ENCODE data around the gene DIP2A.
"Not testable (repeated sequence)": the region's sequence is repeated elsewhere in the genome, so short reads cannot be mapped to it uniquely, and the experiment has no call there.

DIP2A gene

GRCh38 chr21:46448108-46448507 lies 10.6 kb upstream of the DIP2A start:
- DNase-seq (ENCODE audit: low read depth), result no peak

- DNase-seq (ENCODE audit: low read depth), result not testable (repeated sequence)
These were observed 9.8 kb upstream of the DIP2A start for GRCh38 chr21:46448855-46449254.

- no peak for DNase-seq (ENCODE audit: low read depth)
These were observed 6.0 kb upstream of the DIP2A start for GRCh38 chr21:46452710-46453109.

GRCh38 chr21:46454142-46454541 lies 4.5 kb upstream of the DIP2A start:
- no peak for DNase-seq (ENCODE audit: low read depth)

GRCh38 chr21:46454634-46455390 lies 3.9 kb upstream of the DIP2A start:
- DNase-seq (ENCODE audit: low read depth), result no peak

GRCh38 chr21:46455575-46456385 lies 2.9 kb upstream of the DIP2A start:
- no peak for DNase-seq (ENCODE audit: low read depth)

- no peak for DNase-seq (ENCODE audit: low read depth)
These were observed 1.9 kb upstream of the DIP2A start for GRCh38 chr21:46456750-46457149.

GRCh38 chr21:46457801-46458314 lies 833 bp upstream of the DIP2A start:
- peak; percentile 31 for DNase-seq (ENCODE audit: low read depth)

- DNase-seq (ENCODE audit: low read depth), result no peak
These were observed 299 bp downstream of the DIP2A start for GRCh38 chr21:46459024-46459355.

- DNase-seq (ENCODE audit: low read depth), result no peak
These were observed 843 bp downstream of the DIP2A start for GRCh38 chr21:46459356-46460112.

- no peak for DNase-seq (ENCODE audit: low read depth)
These were observed 3.2 kb downstream of the DIP2A start for GRCh38 chr21:46461909-46462308.

- DNase-seq (ENCODE audit: low read depth), result not testable (repeated sequence)
These were observed 6.5 kb downstream of the DIP2A start for GRCh38 chr21:46465153-46465552.

GRCh38 chr21:46465651-46466050 lies 7.0 kb downstream of the DIP2A start:
- no peak for DNase-seq (ENCODE audit: low read depth)

- DNase-seq (ENCODE audit: low read depth), result no peak
These were observed 9.6 kb downstream of the DIP2A start for GRCh38 chr21:46468108-46468774.

- no peak for DNase-seq (ENCODE audit: low read depth)
These were observed 10.6 kb downstream of the DIP2A start for GRCh38 chr21:46469275-46469674.

GRCh38 chr21:46471514-46471913 lies 12.8 kb downstream of the DIP2A start:
- no peak for DNase-seq (ENCODE audit: low read depth)

GRCh38 chr21:46472246-46472645 lies 13.6 kb downstream of the DIP2A start:
- no peak for DNase-seq (ENCODE audit: low read depth)

GRCh38 chr21:46474382-46474781 lies 15.7 kb downstream of the DIP2A start:
- DNase-seq (ENCODE audit: low read depth), result no peak

- no peak for DNase-seq (ENCODE audit: low read depth)
These were observed 16.6 kb downstream of the DIP2A start for GRCh38 chr21:46475296-46475695.

GRCh38 chr21:46477765-46478164 lies 19.1 kb downstream of the DIP2A start:
- DNase-seq (ENCODE audit: low read depth), result no peak

- DNase-seq (ENCODE audit: low read depth), result no peak
These were observed 20.2 kb downstream of the DIP2A start for GRCh38 chr21:46478910-46479309.

- DNase-seq (ENCODE audit: low read depth), result no peak
These were observed 21.8 kb downstream of the DIP2A start for GRCh38 chr21:46480466-46480865.
